SK-N-SH (cell line): ENCODE measurements around the gene ERC1. TPM values are rescaled to one million over a fixed set of nuclear protein-coding genes. Genes with fewer than 3 reads are reported as not detected.

Experiments used
- CTCF ChIA-PET: fragments of 300-600, 350-600 bp; formaldehyde crosslinking; extraction: SDS; loops from one replicate; lab custom pipeline; 2021; lab: Yijun Ruan, JAX
- POLR2A ChIA-PET: fragments of 350-600 bp; sonication (Branson Sonifier 250); formaldehyde crosslinking; extraction: SDS; loops from one replicate; lab custom pipeline; 2020; ENCODE audit warnings: antibody characterized with exemption, inconsistent platforms; lab: Yijun Ruan, JAX
- DNase-seq: peaks from one replicate; pipeline ENCODE4 v3.0.0; 2012
- H2AFZ ChIP-seq: fragments of 200-600 bp; sonication (generic); 2 replicates; pipeline ENCODE4 v1.8.1; 2016; ENCODE audit warnings: antibody characterized with exemption, mild to moderate bottlenecking, low read depth
- H3F3A ChIP-seq: fragments of 200-600 bp; sonication (generic); replicated peaks from 2 replicates; pipeline ENCODE3; 2016; ENCODE audit warnings: antibody characterized with exemption, mild to moderate bottlenecking; ENCODE audit not compliant: insufficient read depth
- H3K27ac ChIP-seq, 2 experiments: fragments of 200-500 bp in 1 of 2; fragments of 200-600 bp in 1 of 2; sonication (Bioruptor generic) in 1 of 2; sonication (generic), shearing (Covaris generic) in 1 of 2; 2 replicates each; pipeline versions ENCODE4 v1.5.1 to v1.6.1; 2014 to 2016; ENCODE audit warnings: low read depth in 2 of 2, inconsistent platforms in 1 of 2, low read length in 1 of 2, mild to moderate bottlenecking in 1 of 2, mixed read lengths in 1 of 2
- H3K27me3 ChIP-seq: fragments of 200-600 bp; sonication (generic), shearing (Covaris generic); 2 replicates; pipeline ENCODE4 v1.6.1; 2016; ENCODE audit warnings: mixed run types; ENCODE audit not compliant: insufficient read depth
- H3K36me3 ChIP-seq, 2 experiments: fragments of 200-500 bp in 1 of 2; fragments of 200-600 bp in 1 of 2; sonication (Bioruptor generic) in 1 of 2; sonication (generic) in 1 of 2; replicated peaks in 1 of 2; 2 replicates each; pipeline versions ENCODE3 to v1.5.1; 2014 to 2016; ENCODE audit warnings: low read length in 1 of 2, mild to moderate bottlenecking in 1 of 2; ENCODE audit not compliant: insufficient read depth in 2 of 2, control insufficient read depth in 1 of 2
- H3K4me1 ChIP-seq, 2 experiments: fragments of 200-500 bp in 1 of 2; fragments of 200-600 bp in 1 of 2; sonication (Bioruptor generic) in 1 of 2; sonication (generic), shearing (Covaris generic) in 1 of 2; 2 replicates each; pipeline versions ENCODE4 v1.5.1 to v1.6.1; 2014 to 2016; ENCODE audit warnings: low read depth in 1 of 2, low read length in 1 of 2, mixed run types in 1 of 2; ENCODE audit not compliant: insufficient read depth in 2 of 2, control insufficient read depth in 1 of 2
- H3K4me2 ChIP-seq: fragments of 200-600 bp; sonication (generic), shearing (Covaris generic); 2 replicates; pipeline ENCODE4 v1.6.1; 2017; ENCODE audit warnings: mixed run types
- H3K4me3 ChIP-seq, 2 experiments: fragments of 200-500 bp in 1 of 2; fragments of 200-600 bp in 1 of 2; sonication (Bioruptor generic) in 1 of 2; sonication (generic), shearing (Covaris generic) in 1 of 2; 2 replicates each; pipeline versions ENCODE4 v1.5.1 to v1.8.1; 2014 to 2016; ENCODE audit warnings: low read depth in 2 of 2, inconsistent platforms in 1 of 2, low read length in 1 of 2, mild to moderate bottlenecking in 1 of 2, mixed read lengths in 1 of 2, moderate library complexity in 1 of 2
- H3K79me2 ChIP-seq: fragments of 200-600 bp; sonication (generic); 2 replicates; pipeline ENCODE4 v1.8.1; 2017; ENCODE audit warnings: mild to moderate bottlenecking; ENCODE audit not compliant: insufficient read depth
- H3K9ac ChIP-seq: fragments of 200-600 bp; sonication (generic); 2 replicates; pipeline ENCODE4 v1.6.1; 2017; ENCODE audit warnings: mixed run types
- H3K9me2 ChIP-seq: fragments of 200-600 bp; sonication (generic); 2 replicates; pipeline ENCODE4 v1.6.1; 2017; ENCODE audit warnings: mixed run types
- H3K9me3 ChIP-seq: fragments of 200-600 bp; sonication (generic); 2 replicates; pipeline ENCODE4 v1.6.1; 2017; ENCODE audit warnings: mixed run types, mild to moderate bottlenecking, moderate library complexity
- H4K20me1 ChIP-seq: fragments of 200-600 bp; sonication (generic); 2 replicates; pipeline ENCODE4 v1.6.1; 2017; ENCODE audit warnings: mild to moderate bottlenecking, mixed run types; ENCODE audit not compliant: insufficient read depth
- EP300 ChIP-seq, 2 experiments: IDR thresholded peaks; 2 replicates each; pipeline versions ENCODE4 v1.4.0 to v1.6.1; 2012; ENCODE audit warnings: borderline replicate concordance in 1 of 2, low read depth in 1 of 2, low read length in 1 of 2
- EZH2phosphoT487 ChIP-seq: fragments of 200-600 bp; sonication (generic); IDR thresholded peaks from 2 replicates; pipeline ENCODE4 v1.6.1; 2017; ENCODE audit warnings: low read depth, mixed run types, mild to moderate bottlenecking, antibody characterized with exemption, moderate library complexity, borderline replicate concordance
- GABPA ChIP-seq: IDR thresholded peaks from 2 replicates; pipeline ENCODE4 v1.4.0; 2012; ENCODE audit warnings: low read depth, mild to moderate bottlenecking
- GATA2 ChIP-seq: sonication (generic); formaldehyde crosslinking; IDR thresholded peaks from 2 replicates; pipeline ENCODE4 v1.5.0; 2020; ENCODE audit warnings: mild to moderate bottlenecking, missing genetic modification reagents
- JUND ChIP-seq: IDR thresholded peaks from 2 replicates; pipeline ENCODE4 v1.4.0; 2012
- MAX ChIP-seq: IDR thresholded peaks from 2 replicates; pipeline ENCODE4 v1.4.0; 2012; ENCODE audit warnings: low read depth
- MEF2A ChIP-seq: IDR thresholded peaks from 2 replicates; pipeline ENCODE4 v1.4.0; 2012; ENCODE audit warnings: low read depth, borderline replicate concordance
- MXI1 ChIP-seq: IDR thresholded peaks from 2 replicates; pipeline ENCODE4 v1.6.1; 2012; ENCODE audit warnings: mild to moderate bottlenecking, low read depth, low read length, improper control_type of control experiment
- RAD21 ChIP-seq: IDR thresholded peaks from 2 replicates; pipeline ENCODE4 v1.6.1; 2012; ENCODE audit warnings: mild to moderate bottlenecking, low read length
- RCOR1 ChIP-seq: fragments of 150-350 bp; IDR thresholded peaks from 2 replicates; pipeline ENCODE4 v1.6.1; 2017; ENCODE audit warnings: antibody characterized with exemption, low read length
- REST ChIP-seq: IDR thresholded peaks from 2 replicates; pipeline ENCODE4 v1.6.1; 2012; ENCODE audit warnings: mild to moderate bottlenecking, low read depth, low read length, moderate library complexity
- RFX5 ChIP-seq: IDR thresholded peaks from 2 replicates; pipeline ENCODE4 v1.6.1; 2012; ENCODE audit warnings: mild to moderate bottlenecking, improper control_type of control experiment, low read length
- SIN3A ChIP-seq: IDR thresholded peaks from 2 replicates; pipeline ENCODE4 v1.6.1; 2012; ENCODE audit warnings: low read depth, mild to moderate bottlenecking, low read length, moderate library complexity, borderline replicate concordance
- SMC3 ChIP-seq: IDR thresholded peaks from 2 replicates; pipeline ENCODE4 v1.6.1; 2012; ENCODE audit warnings: low read depth, low read length, improper control_type of control experiment
- USF2 ChIP-seq: fragments of 150-350 bp; IDR thresholded peaks from 2 replicates; pipeline ENCODE4 v1.6.1; 2017; ENCODE audit warnings: antibody characterized with exemption, low read length, low read depth, borderline replicate concordance
- WGBS: methylation state at CpG from one replicate; pipeline ENCODE4 v1.1.6; 2017; ENCODE audit warnings: low lambda C conversion rate; 5-methylcytosine and 5-hydroxymethylcytosine counted together
- polyA plus RNA-seq, 3 experiments: library from polyadenylated mRNA; depleted of rRNA; stranded (reverse); fragments of >200 nt; gene quantifications; 2 replicates each; pipeline ENCODE4 v1.2.3, GENCODE V29; 2012

Gene ERC1
- polyA plus RNA-seq, 1 of the 3 experiments (the other 2 are of a cell fraction), result 7.5 TPM

GRCh38 chr12:1504895-1505311 is 513.9 kb downstream of the ERC1 start:
- WGBS, result 77% methylated on average over 8 of the region's 14 CpGs
- POLR2A ChIA-PET, result no interaction called here

More at GRCh38 chr12:1504895-1505311, 513.9 kb downstream of the ERC1 start:
- Histone ChIP-seq H3K9me3 (no peaks in the 10 kb centered on the region), H3K4me3 (no peak overlapping the region), H3K27me3 (no peaks in the 10 kb centered on the region), H4K20me1 (no peaks in the 10 kb centered on the region), H3K4me1 (peaks cover 0 to 5% of the 10 kb centered on the region in 2 experiments; a peak in 1 of 4 replicates), H3K36me3 (no peaks in the 10 kb centered on the region), H3K9me2 (no peaks in the 10 kb centered on the region), H3K79me2 (no peaks in the 10 kb centered on the region), H3K27ac (no peak overlapping the region), H3K9ac (no peak overlapping the region), H3K4me2 (no peak overlapping the region), H2AFZ (no peak overlapping the region), H3F3A (no peaks in the 10 kb centered on the region)
- DNase-seq, result no peak
- CTCF ChIA-PET, result no interaction called here
- no peak for TF ChIP-seq REST
- no peak for TF ChIP-seq RFX5
- no peak for TF ChIP-seq GATA2
- no peak for TF ChIP-seq SIN3A
- no peak for TF ChIP-seq EP300 (IDR thresholded peaks at IDR 0.05; ENCODE audit: borderline replicate concordance in 1 of 2, low read depth in 1 of 2, low read length in 1 of 2)
- no peak for TF ChIP-seq MEF2A
- TF ChIP-seq MAX, result no peak
- no peak for TF ChIP-seq EZH2phosphoT487
- TF ChIP-seq JUND, result no peak
- no peak for TF ChIP-seq USF2
- no peak for TF ChIP-seq GABPA
- TF ChIP-seq SMC3, result no peak
- no peak for TF ChIP-seq RAD21
- no peak for TF ChIP-seq RCOR1
- no peak for TF ChIP-seq MXI1
